ENCODE measurements around the gene CBLB. TPM values are rescaled to one million over a fixed set of nuclear protein-coding genes. Genes with fewer than 3 reads are reported as not detected.

The CBLB gene
- total and polyA plus RNA-seq, 2 experiments from 2014 or later: 36.6 to 41.9 TPM

DNA sequence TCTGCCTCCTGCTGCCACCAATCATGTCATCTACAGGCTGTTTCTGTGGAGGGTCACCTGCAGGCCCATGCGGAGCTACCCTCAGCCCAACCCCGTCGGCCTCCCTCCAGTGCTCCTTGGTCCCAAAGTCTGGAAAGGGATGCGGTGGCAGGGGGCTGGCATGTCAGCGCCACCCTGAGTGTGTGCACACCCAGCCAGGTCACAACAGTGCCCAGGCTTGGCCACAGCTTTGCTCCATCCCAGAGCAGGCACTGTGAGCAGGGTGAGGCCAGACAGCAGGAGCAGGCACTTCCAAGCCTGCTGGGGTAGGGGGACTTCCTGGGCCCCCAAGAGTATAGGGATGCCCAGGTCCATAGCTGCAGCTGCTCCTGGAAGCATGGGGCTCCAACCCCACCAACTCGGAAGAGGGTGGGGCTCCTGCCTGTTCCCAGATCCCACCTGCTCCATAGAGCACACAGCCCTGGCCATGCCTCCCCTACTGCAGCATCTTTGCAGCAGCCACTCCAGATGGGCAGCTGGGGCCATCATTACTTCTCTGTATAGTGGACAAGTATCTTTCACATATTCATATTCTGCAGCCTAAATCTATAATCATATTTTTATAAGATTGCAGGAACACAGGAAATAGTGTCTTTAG lies 109.3 kb downstream of the CBLB start:
- Histone ChIP-seq H3K27me3 (replicated peaks; ENCODE audit: insufficient read depth) (no peaks in the 10 kb centered on the region), H3K36me3 (ENCODE audit: low read depth) (peaks cover 46% of the 10 kb centered on the region), H3K79me2 (ENCODE audit: insufficient read depth) (peaks cover 100% of the 10 kb centered on the region), H3K4me2 (ENCODE audit: unreplicated experiment) (no peak overlapping the region), H3K9me3 (ENCODE audit: low read depth) (no peaks in the 10 kb centered on the region), H3K4me3 (no peak overlapping the region), H3K9ac (no peak overlapping the region), H4K20me1 (ENCODE audit: insufficient read depth) (no peaks in the 10 kb centered on the region), H3K4me1 (ENCODE audit: insufficient read depth) (no peaks in the 10 kb centered on the region), H3K27ac (no peak overlapping the region), H2AFZ (no peak overlapping the region), H3F3A (ENCODE audit: insufficient read depth) (peaks cover 37% of the 10 kb centered on the region; the same call in 1 of the 2 replicates), H3K9me2 (ENCODE audit: insufficient read depth) (no peaks in the 10 kb centered on the region)
- DNase-seq: no peak
- 98 to 100% methylated on average over 6 of the region's 6 CpGs for WGBS, 2 experiments (ENCODE audit: low coverage in 1 of 2, low lambda C conversion rate in 2 of 2, missing lambda C conversion rate in 2 of 2)
- in situ Hi-C loops (cut with MboI): no loop called here
- TF ChIP-seq EZH2phosphoT487 (IDR thresholded peaks at IDR 0.05; ENCODE audit: insufficient read depth, low read depth) (no peak), EZH2 (IDR thresholded peaks at IDR 0.05; ENCODE audit: insufficient read depth, poor library complexity, severe bottlenecking) (no peak)

GRCh38 chr3:105758451-105758850 lies 110.4 kb downstream of the CBLB start:
- no peaks in the 10 kb centered on the region for H3K9me3 ChIP-seq (ENCODE audit: low read depth)
- H3K79me2 ChIP-seq (ENCODE audit: insufficient read depth): peaks cover 100% of the 10 kb centered on the region
- H3K4me1 ChIP-seq (ENCODE audit: insufficient read depth): peaks cover 2% of the 10 kb centered on the region; the same call in 1 of the 2 replicates
- H3K4me3 ChIP-seq: no peak overlapping the region
- H4K20me1 ChIP-seq (ENCODE audit: insufficient read depth): no peaks in the 10 kb centered on the region
- no peak overlapping the region for H3K4me2 ChIP-seq (ENCODE audit: unreplicated experiment)
- 93 to 95% methylated on average over 9 of the region's 9 CpGs for whole genome bisulfite sequencing, 2 experiments (ENCODE audit: low coverage in 1 of 2, low lambda C conversion rate in 2 of 2, missing lambda C conversion rate in 2 of 2)
- peaks cover 38% of the 10 kb centered on the region for H3K36me3 ChIP-seq (ENCODE audit: low read depth)
- no peaks in the 10 kb centered on the region for H3K9me2 ChIP-seq (ENCODE audit: insufficient read depth)
- no peak for DNase-seq
- H2AFZ ChIP-seq: no peak overlapping the region
- no peak overlapping the region for H3K9ac ChIP-seq
- H3K27me3 ChIP-seq (replicated peaks; ENCODE audit: insufficient read depth): no peaks in the 10 kb centered on the region
- H3F3A ChIP-seq (ENCODE audit: insufficient read depth): peaks cover 43% of the 10 kb centered on the region; the same call in 1 of the 2 replicates
- in situ Hi-C loops (cut with MboI): no loop called here
- TF ChIP-seq EZH2 (IDR thresholded peaks at IDR 0.05; ENCODE audit: insufficient read depth, poor library complexity, severe bottlenecking): no peak
- no peak for TF ChIP-seq EZH2phosphoT487 (IDR thresholded peaks at IDR 0.05; ENCODE audit: insufficient read depth, low read depth)
- H3K27ac ChIP-seq: no peak overlapping the region

GRCh38 chr3:105755121-105755886 lies 113.5 kb downstream of the CBLB start:
- peaks cover 24% of the 10 kb centered on the region for H3K4me1 ChIP-seq (ENCODE audit: insufficient read depth)
- peaks cover 100% of the 10 kb centered on the region for H3K79me2 ChIP-seq (ENCODE audit: insufficient read depth)
- TF ChIP-seq EZH2 (IDR thresholded peaks at IDR 0.05; ENCODE audit: insufficient read depth, poor library complexity, severe bottlenecking): no peak
- no peak for TF ChIP-seq EZH2phosphoT487 (IDR thresholded peaks at IDR 0.05; ENCODE audit: insufficient read depth, low read depth)
- H3K9ac ChIP-seq: no peak overlapping the region
- H2AFZ ChIP-seq: no peak overlapping the region
- in situ Hi-C loops (cut with MboI): no loop called here
- H3K9me2 ChIP-seq (ENCODE audit: insufficient read depth): no peaks in the 10 kb centered on the region
- H3K9me3 ChIP-seq (ENCODE audit: low read depth): no peaks in the 10 kb centered on the region
- no peaks in the 10 kb centered on the region for H3K27me3 ChIP-seq (replicated peaks; ENCODE audit: insufficient read depth)
- H4K20me1 ChIP-seq (ENCODE audit: insufficient read depth): no peaks in the 10 kb centered on the region
- no peak overlapping the region for H3K27ac ChIP-seq
- no peak overlapping the region for H3K4me3 ChIP-seq
- no peak overlapping the region for H3K4me2 ChIP-seq (ENCODE audit: unreplicated experiment)
- peaks cover 28% of the 10 kb centered on the region for H3K36me3 ChIP-seq (ENCODE audit: low read depth)
- WGBS, 2 experiments (ENCODE audit: low coverage in 1 of 2, low lambda C conversion rate in 2 of 2, missing lambda C conversion rate in 2 of 2): 97 to 100% methylated on average over 2 of the region's 2 CpGs
- H3F3A ChIP-seq (ENCODE audit: insufficient read depth): peaks cover 56% of the 10 kb centered on the region; the same call in 1 of the 2 replicates
- no peak for DNase-seq

DNA sequence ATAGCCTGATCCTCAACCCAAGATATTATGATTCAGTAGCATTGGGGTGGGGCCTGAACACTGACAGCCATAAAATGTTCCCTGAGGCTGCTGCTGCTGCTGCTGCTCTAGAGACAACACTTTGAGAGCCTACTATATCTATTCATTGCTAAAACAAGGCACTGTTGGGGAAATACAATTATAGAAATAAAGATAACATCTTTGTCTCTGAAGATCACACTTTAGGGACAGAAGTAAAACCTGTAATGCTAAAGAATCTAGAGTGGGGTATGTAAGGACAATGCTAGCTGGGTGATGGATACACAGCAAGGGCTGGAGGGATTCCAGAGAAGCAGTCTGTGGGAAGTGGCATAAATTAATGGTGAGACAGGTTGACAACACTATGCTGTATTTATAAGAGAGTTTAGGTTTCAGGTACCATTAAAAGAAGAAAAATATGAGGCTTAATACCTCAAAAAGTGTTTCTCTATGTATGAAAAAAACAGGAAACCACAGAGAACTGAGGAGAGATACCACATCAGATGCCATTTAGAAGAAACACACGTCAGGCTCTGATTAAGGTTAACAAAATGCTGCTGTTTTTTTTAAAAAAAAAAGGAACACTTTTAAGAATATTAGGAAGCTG lies 115.9 kb downstream of the CBLB start:
- Histone ChIP-seq H3K9me3 (ENCODE audit: low read depth) (no peaks in the 10 kb centered on the region), H3F3A (ENCODE audit: insufficient read depth) (peaks cover 69% of the 10 kb centered on the region; the same call in 1 of the 2 replicates), H3K4me2 (ENCODE audit: unreplicated experiment) (peak overlapping the region; percentile 70), H3K36me3 (ENCODE audit: low read depth) (peaks cover 23% of the 10 kb centered on the region), H3K79me2 (ENCODE audit: insufficient read depth) (peaks cover 100% of the 10 kb centered on the region), H2AFZ (no peak overlapping the region), H3K27ac (peak overlapping the region; percentile 40), H3K9ac (peak overlapping the region; percentile 12; the same call in 1 of the 2 replicates), H3K4me1 (ENCODE audit: insufficient read depth) (peaks cover 29% of the 10 kb centered on the region), H4K20me1 (ENCODE audit: insufficient read depth) (no peaks in the 10 kb centered on the region), H3K27me3 (replicated peaks; ENCODE audit: insufficient read depth) (no peaks in the 10 kb centered on the region), H3K9me2 (ENCODE audit: insufficient read depth) (no peaks in the 10 kb centered on the region), H3K4me3 (0 out of 2 replicates have a peak overlapping the region, but pooled peaks have one; percentile 17)
- 55 to 61% methylated on average over 1 of the region's 1 CpG for WGBS, 2 experiments (ENCODE audit: low coverage in 1 of 2, low lambda C conversion rate in 2 of 2, missing lambda C conversion rate in 2 of 2)
- in situ Hi-C loops (cut with MboI): no loop called here
- DNase-seq: peak; percentile 64
- TF ChIP-seq EZH2 (IDR thresholded peaks at IDR 0.05; ENCODE audit: insufficient read depth, poor library complexity, severe bottlenecking) (no peak), EZH2phosphoT487 (IDR thresholded peaks at IDR 0.05; ENCODE audit: insufficient read depth, low read depth) (no peak)
